Frontal cortex (tissue), 4 donors: ENCODE measurements around the gene WDR33. TPM values are rescaled to one million over a fixed set of nuclear protein-coding genes. Genes with fewer than 3 reads are reported as not detected.
"Not testable (repeated sequence)": the region's sequence is repeated elsewhere in the genome, so short reads cannot be mapped to it uniquely, and the experiment has no call there.

Experiments used
- DNase-seq, 2 donors: peaks; one replicate each; pipeline ENCODE4 v3.0.0; 2012; ENCODE audit warnings: low spot score in 2 of 2
- FAIRE-seq: peaks from 2 replicates; lab custom pipeline; 2012; peaks lifted over from hg19 to GRCh38; lab: Jason Lieb, UNC
- total RNA-seq: library from RNA; depleted of rRNA; stranded (reverse); fragments of >200 nt; gene quantifications from one replicate; pipeline ENCODE4 v1.2.3, GENCODE V29; 2014
- donor health status: control.
- donor health status: control.
- donor health status: control.

The WDR33 gene
- total RNA-seq, 1 donor from 2014 or later = 74.6 TPM

DNA sequence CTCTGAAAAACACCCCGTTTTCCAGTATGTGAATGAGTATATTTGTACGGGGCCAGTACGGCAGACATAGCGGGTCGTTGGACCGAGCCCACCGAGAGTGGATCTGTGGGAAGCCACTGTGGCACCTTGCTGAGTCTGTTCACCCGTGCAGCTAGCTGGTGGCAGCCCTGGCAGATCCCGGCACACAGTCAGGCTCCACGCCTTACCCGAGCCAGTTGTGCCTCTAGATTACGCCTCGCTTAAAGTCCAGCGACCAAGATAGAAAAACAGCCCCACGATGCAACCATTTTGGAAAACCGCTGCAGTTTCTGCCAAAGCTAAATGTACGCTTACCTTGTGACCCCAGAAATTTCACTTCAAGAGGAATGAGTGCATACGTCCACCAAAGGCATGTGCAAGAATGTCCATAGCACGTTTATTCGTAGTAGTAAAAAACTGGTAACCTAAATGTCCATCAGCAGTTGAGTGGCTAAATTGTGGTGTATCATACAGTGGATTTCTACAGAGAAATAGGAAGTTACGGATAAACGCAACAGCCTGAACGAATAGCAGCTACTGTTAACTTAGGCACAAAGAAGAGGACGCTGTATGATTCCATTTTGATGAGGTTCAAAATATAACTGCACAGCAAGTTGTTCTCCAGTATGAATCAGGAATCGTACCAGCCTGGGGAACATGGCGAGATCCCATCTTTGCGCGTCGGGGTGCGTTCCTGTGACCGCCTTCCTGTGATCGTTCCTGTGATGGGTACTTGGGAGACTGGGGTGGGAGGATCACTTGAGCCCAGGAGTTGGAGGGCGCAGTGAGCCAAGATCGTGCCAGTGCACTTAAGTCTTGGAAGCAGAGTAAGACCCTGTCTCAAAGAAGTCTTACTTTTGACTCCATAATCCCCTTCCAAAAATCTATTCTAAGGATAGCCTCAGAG lies 688 bp upstream of the WDR33 start:
- no peak for FAIRE-seq
- DNase-seq = no peak

DNA sequence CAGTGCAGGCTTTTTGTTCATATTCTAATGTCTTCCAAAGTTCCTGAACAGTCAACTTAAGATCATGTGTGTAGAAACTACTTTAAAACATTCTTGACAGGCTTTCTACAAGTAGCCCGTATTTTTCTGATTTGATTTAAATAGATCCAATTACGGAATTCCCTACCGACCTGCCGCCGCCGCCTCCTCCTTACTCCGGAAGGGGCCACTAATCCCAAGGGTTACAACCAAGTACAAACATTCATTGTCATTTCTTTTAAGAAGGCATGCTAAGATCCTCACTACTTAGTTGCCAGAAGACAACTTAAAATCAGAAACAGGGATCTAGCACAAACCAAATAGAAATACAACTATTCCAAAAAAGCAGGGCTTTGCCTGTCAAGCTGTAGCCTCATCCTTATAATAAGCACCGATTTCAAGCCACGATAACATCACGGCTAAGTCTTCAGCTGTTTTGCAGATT lies 784 bp downstream of the WDR33 start:
- FAIRE-seq = no peak
- peak in 1 of 2 donors; percentile 33 for DNase-seq

DNA sequence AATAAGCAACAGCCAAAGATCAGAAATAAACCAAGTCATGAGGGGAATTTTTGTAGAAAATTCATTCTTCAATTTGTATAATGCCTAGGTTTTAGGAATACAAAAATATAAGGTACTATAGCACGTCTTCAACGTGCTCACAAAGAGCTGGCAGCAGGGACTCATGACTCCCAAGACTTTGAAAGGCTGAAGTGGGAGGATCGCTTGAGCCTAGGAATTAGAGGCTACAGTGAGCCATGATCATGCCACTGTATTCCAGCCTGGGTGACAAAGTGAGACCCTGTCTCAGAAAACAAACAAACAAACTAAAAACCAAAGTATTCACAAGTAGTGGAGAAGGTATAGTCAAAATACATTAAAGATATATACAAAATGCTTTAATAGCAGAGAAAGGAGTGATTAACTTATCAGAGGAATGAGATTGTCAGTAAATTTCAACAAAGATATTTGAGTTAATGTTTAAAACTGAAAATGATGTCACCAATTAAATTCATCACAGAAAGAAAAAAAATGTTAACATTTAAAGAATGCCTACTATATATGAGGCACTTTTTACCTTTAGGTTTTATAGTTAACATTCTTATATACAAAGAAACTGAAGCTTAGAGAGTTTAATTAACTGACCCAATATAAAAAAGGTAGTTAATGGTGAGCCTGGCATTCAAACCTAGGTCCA lies 3.2 kb downstream of the WDR33 start:
- DNase-seq (no peak), FAIRE-seq (no peak)

DNA sequence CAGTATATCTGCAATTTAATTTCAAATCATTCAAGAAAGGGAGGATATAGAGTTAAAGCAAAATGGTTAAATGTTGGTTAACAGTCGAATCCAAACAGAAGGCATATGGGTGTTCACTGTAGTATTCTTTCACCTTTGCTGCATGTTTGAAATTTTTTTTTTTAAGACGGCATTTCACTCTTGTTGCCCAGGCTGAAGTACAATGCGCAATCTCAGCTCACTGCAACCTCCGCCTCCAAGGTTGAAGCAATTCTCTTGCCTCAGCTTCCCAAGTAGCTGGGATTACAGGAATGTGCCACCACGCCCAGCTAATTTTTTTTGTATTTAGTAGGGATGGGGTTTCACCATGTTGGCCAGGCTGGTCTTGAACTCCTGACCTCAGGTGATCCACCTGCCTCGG lies 4.1 kb downstream of the WDR33 start:
- not testable (repeated sequence) for FAIRE-seq, DNase-seq

DNA sequence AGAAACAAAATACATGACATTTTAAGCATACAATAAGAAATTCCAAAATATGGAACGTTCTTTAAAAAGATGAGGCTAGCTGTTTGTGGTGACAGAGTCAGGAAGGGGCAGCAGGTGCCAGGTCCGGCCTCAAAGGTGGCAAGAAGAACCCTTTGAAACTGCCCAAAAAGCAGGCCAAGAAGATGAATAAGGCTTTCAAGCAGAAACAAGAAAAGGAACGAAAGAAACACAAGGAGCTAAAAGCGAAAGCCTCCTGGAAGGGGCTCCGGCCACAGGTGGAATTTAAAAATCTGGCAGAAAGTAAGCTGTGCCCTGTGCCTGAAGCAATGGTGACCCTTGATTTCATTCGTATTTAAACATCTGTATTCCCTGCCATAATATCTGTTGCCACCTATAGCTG lies 5.5 kb downstream of the WDR33 start:
- DNase-seq = no peak
- no peak for FAIRE-seq

DNA sequence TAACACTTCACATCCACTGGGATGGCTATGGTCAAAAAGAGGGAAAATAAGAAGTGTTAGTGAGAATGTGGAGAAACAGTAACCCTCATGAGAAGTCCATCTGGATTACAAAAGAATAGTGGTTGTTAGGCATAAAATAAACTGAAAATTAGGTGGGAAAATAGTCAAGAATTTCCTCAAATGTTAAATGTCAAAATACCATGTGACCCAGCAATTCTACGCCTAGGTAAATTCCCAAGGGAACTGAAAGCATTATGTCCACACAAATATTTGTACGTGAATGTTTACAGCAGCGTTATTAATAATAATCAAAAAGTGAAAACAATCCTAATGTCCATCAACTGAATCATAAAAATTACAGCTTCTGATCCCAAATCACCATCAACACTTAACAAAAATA lies 11.0 kb downstream of the WDR33 start:
- FAIRE-seq (no peak), DNase-seq (no peak)

DNA sequence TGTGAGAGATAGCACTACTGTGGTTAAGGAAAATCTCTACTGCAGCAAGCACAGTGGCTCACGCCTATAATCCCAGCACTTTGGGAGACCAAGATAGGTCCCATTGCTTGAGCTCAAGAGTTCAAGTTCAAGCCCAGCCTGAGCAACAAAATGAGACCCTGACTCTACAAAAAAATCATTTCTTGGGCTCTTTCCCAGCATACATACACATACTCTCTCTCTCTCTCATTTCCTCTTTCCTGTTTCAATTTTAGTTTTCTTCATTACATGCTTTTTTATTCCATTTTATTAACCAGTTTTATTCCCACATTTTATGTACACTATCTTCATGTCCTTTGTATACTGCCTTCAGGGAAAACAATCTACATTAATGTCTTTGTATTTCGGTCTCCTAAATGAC lies 14.6 kb downstream of the WDR33 start:
- FAIRE-seq = no peak
- no peak for DNase-seq

DNA sequence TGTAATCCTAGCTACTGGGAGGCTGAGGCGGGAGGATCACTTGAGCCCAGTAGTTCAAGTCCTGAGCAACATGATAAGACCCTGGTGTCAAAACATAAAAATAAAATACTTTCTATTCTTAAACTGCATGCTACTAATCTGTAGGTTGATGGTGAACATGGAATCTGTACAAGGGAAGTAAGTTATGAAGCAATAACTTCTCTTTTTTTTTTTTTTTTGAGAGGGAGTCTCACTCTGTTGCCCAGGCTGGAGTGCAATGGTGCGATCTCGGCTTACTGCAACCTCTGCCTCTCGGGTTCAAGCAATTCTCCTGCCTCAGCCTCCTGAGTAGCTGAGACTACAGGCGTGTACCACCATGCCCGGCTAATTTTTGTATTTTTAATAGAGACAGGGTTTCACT lies 16.1 kb downstream of the WDR33 start:
- not testable (repeated sequence) for DNase-seq, FAIRE-seq

DNA sequence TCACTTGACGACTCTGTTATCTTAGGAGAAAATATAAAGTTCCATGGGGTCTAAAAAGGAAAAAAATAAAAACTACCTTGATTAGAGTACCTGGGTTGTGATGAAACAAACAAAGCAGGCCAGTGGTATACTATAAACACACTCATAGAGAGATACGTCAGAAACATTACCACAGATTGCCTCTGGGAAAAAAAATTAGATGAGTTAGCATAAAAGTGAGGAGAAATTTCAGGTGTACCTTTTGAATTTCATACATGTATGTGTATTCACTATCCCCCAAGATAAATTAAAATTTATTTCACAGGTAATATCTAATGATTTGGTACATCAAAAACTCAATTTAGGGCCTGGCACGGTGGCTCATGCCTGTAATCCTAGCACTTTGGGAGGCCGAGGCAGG lies 18.2 kb downstream of the WDR33 start:
- DNase-seq (no peak), FAIRE-seq (no peak)

DNA sequence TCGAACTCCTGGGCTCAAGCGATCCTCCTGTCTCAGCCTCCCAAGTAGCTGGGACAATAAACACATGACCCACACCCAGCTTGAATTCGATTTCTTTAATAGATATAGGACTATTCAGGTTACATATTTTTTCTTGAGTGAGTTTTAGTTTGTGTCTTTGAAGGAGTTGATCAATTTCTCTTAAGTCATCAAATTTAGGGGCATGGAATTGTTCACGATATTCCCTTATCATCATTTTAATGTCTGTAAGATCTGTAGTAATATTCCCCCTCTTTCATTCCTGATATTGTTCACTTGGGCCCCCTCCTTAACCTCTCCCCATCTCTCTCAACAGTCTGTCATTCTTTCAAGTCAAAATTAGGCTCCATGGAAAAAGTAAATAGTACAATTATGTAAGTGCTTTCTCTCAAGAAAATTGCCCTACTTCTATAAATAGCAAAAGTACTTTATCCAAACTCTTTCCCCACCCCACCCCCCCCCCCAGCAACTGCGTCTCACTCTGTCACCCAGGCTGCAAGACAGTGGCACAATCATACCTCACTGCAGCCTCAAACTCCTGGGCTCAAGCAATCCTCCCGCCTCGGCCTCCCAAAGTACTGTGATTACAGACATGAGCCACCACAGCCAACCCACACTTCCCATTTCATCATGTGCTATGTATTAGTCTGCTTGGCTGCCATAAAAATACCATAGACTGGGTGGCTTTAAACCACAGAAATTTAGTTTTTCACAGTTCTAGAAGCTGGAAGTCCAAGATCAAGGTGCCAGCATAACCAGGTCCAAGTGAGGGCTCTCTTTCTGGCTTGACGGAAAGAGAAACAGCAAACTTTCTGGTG lies 20.1 kb downstream of the WDR33 start:
- FAIRE-seq = no peak

DNA sequence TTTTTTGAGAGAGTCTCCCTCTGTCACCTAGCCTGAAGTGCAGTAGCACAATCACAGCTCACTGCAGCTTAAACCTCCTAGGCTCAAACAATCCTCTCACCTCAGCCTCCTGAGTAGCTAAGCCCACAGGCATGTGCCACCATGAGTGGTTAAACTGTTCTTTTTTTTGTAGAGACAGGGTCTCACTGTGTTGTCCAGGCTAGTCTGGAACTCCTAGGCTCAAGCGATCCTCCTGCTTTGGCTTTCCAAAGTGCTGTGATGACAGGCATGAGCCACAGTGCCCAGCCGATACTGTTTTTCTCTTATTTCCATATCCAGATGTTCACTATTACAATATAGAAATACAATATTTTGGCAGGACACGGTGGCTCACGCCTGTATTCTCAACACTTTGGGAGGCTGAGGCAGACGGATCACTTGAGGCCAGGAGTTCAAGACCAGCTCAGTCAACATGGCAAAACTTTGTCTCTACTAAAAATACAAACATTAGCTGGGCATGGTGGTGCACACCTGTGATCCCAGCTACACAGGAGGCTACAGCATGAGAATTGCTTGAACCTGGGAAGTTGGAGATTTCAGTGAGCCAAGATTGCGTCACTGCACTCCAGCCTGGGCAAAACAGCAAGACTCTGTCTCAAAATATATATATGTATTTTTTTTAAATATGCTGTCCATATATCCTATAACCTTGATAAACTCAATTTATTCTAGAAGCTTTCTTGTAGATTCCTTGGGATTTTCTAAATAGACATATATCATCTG lies 24.7 kb downstream of the WDR33 start:
- DNase-seq = no peak
- no peak for FAIRE-seq

More for the DNA sequence above, 20.1 kb downstream of the WDR33 start:
- no peak for DNase-seq

DNA sequence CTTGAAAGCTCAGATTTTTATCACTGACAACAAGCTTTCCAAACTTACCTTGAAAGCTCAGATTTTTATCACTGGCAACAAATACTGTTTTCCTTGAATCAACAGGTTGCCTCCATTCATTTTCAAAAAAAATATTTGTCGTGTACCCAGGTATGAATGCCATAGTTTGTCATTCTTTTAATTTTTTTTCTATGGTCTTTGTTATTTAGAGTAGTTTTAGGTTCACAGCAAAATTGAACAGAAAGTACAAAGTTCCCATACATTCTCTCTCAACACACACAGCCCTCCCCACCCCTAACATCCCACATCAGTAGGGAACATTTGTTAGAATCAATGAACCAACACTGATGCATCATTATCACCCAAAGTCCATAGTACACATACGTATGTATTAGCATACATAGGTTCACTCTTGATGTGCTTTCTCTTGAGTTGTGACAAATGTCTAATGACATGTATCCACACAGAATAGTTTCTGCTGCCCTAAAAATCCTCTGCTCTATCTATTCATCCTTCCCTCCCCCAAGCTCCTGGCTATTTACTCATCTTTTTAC lies 25.9 kb downstream of the WDR33 start:
- DNase-seq (no peak), FAIRE-seq (no peak)

DNA sequence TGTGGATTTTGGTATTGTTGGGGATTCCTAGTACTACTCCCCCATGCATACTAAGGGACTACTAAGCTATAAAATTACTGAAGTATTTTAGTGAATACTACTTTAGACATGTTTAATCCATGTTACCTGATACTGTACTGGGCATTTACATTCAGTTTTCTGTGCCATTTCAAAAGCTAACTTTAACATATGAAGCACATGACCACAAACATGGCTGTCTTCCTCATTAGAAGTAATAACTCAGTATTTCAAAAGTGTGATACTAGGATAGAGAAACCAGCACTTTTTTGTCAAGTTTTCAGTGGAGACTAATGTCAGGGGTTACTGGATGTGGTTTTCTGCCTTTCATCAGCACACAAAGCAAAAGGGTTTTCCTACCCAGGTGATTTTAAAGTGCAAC lies 27.9 kb downstream of the WDR33 start:
- DNase-seq (no peak), FAIRE-seq (no peak)

DNA sequence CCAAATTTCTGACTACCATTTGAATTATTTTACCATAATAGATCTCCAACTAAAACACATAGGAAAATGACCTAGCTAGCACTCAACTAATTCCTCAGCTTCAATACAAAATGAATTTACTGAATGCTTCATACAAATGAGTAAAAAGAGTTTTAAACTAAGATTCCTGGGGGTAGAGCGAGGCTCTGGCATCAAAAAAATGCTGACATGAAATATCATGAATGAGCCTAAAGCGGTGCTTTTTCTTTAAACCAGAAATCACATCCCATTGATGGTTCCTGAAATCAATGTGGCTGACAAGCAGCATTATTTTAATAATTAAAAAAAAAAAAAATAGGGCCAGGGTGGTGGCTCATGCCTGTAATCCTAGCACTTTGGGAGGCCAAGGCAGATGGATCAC lies 32.1 kb downstream of the WDR33 start:
- FAIRE-seq (no peak), DNase-seq (no peak)

DNA sequence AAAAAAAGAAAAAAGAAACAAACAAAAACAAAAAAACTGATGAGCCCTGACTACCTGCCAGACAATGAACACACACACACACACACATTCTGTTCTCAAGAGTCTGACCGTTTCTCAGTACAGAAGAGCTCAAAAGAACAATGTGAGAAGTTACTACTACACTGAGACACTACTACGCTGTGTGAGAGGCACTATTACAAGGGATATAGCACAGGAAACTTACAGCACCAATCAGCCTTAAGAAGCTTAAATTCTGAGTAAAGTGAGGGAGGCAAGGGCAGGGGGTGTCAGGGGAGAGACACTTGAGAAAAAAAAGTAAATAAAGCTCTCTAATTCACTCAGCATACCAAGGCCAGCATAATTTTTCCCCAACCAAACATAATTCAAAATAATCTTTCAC lies 32.5 kb downstream of the WDR33 start:
- DNase-seq (no peak), FAIRE-seq (no peak)

DNA sequence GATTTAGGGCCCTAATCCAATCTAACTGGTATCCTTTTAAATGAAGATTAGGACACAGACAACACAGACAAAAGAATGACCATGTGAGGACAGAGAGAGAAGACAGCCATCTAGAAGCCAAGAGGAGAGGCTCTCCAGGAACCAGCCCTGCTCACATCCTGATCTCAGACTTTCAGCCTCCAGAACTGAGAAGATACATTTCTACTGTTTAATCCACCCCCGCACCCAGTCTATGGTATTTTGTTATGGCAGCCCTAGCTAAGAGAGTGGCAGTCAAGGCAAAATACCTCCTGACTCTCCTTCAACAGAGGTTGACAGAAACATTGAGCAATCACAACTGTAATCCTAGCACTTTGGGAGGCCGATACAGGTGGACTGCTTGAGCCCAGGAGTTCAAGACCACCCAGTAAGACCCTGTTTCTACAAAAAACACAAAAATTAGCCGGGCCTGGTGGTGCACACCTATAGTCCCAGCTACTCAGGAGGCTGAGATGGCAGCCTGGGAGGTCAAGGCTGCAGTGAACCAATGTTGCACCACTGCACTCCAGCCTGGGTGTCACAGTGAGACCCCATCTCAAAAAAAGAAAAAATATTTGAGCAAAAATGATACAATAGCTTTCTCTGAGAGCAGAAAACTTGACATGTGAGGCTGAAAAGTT lies 34.7 kb downstream of the WDR33 start:
- FAIRE-seq = no peak
- no peak for DNase-seq

DNA sequence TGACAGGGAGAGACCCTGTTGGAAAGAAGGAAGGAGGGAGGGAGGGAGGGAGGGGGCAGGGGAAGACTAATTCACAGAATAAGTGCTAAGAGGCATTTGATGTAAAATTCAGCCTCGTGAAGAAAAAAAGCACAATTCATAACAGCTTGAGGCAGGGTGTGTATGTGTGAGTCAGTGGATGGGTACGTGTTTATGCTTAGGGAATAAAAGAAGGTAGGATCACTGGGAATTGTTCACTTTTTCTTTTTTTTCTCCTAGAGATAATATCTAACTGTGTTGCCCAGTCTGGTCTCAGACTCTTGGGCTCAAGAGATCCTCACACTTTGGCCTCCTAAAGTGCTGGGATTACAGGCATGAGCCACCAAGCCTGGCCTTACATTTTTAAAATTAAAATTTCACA lies 39.2 kb downstream of the WDR33 start:
- DNase-seq (no peak), FAIRE-seq (no peak)

DNA sequence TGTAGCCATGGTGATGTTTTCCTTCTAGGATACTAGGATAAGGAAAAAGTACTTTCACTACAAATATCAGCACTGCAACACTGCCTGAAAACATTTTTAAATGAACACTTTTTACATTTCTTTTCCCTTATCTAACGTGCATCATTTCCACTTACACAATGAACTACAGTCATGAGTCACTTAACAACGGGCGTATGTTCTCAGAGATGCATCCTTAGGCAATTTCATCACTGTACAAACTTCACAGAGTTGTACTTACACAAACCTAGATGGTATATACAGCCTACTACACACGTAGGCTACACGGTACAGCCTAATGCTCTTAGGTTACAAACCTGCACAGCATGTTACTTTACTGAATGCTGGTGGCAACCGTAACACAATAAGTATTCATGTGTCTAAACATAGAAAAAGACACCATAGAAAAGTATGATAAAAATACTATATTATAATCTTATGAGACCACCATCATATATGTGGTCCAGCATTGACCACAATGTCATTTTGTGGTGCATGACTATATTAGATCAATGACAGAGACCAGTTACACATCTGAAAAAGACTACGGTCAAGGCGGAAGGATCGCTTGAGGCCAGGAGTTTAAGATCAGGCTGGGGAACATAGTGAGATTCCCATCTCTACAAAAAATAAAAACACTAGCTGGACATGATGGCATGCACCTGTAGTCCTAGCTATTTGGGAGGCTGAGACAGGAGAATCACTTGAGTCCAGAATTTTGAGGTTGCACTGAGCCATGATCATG lies 39.8 kb downstream of the WDR33 start:
- FAIRE-seq (no peak), DNase-seq (no peak)
